ENCODE measurements around the gene PMIS2.

Gene PMIS2

DNA sequence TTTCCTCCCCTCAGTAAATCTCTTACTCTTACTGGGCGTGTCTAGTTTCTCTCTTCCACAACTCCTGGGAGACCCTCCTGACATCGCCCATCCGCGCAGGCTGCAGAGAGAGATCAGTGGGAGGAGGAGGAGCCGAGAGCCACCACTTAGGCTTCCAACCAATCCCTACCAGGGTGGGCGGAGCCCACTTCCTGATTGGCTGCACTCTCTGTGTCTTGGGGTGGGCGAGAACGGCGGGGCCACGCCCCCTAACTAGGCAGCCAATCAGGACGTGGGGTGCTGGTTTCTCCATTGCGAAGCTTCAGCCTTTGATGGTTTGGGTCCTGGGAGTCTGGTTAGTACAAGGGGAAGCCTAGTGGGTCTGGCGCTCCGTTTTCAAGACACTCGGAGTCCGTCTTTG, at the start of gene PMIS2:
Gene PMIS2 (plus strand): TSS at position 326 of the 400 bp plus-strand sequence. CDS start 87 bp downstream, outside the sequence.
- no peak for DNase-seq (ENCODE audit: low read depth in 2 of 2)

DNA sequence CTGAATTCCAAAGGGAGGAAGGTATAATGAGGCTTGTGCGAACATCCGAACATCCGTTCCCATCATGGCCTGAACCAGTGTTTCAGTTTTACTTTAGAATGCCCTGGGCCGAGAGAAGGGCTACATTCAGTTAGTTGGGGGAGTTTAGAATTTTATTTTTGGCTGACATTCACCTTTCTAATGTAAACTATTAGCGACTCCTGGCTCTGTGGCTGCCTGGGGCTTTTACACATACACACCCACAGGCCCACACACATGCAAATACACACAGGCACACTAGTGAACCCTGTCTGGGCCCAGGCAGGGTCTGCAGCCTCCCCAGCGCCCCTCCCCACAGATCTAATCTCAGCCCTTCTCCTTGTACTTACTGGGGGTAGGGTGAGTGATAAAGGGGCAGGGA, 46.7 kb upstream of the PMIS2 start:
- DNase-seq (ENCODE audit: low read depth in 2 of 2), result no peak

DNA sequence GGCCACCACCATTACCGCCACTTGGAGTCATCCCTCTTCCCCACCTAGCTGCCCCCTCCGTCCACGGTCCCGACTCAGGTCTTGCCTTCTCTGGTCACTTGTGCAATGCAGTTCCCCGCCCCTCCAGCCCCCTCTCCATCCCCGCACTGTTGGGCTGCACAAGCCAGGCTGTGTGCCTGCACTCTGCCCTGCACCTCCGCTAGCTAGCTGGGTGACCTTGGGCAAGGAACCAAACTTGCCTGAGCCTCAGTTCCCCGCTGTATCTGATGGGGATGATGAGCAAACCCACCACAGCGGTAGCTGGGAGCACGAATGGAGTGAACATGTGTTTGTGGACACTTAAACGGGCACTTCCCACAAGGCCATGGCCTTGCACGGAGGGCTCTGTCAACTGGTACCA, 46.1 kb upstream of the PMIS2 start:
- no peak for DNase-seq (ENCODE audit: low read depth in 2 of 2)

DNA sequence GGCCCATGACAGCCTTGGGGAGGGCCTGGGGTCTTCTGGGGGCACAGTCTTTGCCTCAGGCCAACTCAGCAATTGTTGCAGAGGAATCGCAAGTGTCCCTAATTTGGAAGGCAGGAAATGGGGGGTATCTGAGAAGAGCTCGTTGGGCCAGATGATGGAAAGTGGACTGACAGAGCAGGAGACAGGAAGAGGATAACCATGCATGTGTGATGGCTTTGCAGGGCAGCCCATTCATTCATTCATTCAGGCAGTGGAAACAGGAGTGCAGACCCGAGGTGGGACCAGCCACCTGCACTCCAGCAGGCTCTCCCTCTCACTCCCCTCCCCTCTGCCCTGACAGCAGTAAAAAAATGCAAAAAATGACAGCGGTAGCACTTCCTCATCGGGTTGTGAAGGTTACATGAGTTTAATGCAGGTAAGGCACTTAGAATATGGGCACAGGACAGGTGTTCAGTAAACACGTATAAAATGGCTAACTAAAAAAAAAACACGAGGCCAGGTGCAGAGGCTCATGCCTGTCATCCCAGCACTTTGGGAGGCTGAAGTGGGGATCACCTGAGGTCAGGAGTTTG, 45.5 kb upstream of the PMIS2 start:
- no peak for DNase-seq (ENCODE audit: low read depth in 2 of 2)

DNA sequence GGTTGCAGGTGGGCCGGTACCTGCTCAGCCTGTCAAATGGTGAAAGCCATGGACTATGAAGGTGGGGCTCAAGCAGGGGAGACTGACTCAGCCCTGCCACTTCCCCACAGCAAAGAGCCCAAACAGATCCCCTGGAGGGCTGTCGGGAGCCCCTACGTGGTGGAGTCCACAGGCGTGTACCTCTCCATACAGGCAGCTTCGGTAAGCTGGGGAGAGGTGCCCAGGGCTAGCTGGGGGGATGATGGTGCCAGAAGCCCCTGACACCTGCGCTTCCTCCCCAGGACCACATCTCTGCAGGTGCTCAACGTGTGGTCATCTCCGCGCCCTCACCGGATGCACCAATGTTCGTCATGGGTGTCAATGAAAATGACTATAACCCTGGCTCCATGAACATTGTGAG, 43.8 kb upstream of the PMIS2 start:
- no peak for DNase-seq (ENCODE audit: low read depth in 2 of 2)

DNA sequence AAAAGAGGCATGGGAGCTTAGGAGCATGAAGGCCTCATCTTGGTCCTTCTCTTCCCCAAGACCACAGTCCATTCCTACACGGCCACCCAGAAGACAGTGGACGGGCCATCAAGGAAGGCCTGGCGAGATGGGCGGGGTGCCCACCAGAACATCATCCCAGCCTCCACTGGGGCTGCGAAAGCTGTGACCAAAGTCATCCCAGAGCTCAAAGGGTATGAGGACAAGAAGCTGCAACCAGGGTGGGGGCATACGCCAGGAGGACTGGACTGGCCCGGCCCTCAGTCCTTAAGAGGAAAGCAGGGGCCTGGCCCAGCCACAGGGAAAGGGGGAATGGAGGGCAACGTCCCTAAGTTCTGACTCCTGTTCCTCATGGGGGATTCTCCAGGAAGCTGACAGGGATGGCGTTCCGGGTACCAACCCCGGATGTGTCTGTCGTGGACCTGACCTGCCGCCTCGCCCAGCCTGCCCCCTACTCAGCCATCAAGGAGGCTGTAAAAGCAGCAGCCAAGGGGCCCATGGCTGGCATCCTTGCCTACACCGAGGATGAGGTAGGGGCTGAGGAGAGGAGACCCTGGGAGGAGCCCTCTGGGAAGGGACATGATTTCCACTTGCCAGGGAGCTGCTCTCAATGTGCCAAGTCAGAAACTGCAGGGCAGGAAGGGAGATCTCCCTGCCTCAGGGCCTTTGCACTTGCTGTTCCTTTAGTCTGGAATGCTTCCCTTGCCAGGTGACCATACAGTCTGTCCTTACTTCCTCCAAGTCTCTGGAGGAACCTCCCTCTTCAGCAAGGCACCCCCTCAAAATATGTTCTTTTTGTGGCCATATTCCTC, 42.5 kb upstream of the PMIS2 start:
- no peak for DNase-seq (ENCODE audit: low read depth in 2 of 2)

DNA sequence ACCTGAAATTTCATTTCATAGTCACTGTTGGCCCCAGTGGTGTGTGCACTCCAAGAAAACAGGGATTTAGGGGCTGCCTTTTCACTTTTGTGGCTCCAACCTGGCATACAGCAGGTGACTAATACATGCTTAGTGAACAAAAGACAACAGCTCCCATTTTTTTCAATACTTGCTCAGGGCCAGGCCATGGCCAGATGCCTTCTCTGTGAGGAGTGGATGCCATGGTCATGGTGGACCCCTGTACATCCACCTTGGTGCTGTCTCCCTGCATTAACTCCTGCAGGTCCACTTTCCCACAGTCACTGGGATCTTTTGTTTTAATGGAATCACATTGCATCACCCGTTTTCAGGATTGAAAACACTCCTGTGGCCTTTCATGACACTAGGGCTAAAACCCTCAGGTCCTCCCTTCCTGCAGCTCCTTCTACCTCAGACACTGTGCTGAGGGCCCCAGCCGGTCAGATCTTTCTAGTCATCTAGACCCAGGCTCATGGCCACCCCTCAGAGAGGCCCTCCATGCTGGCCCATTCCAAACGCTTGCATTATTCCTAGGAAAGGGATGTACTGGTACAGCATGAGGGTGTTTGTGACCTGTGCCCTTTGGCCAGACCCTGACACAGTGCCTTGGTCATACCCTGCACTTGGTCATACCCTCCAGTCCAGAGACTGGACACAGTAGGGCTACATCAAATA, 41.7 kb upstream of the PMIS2 start:
- DNase-seq (ENCODE audit: low read depth in 2 of 2), result no peak

DNA sequence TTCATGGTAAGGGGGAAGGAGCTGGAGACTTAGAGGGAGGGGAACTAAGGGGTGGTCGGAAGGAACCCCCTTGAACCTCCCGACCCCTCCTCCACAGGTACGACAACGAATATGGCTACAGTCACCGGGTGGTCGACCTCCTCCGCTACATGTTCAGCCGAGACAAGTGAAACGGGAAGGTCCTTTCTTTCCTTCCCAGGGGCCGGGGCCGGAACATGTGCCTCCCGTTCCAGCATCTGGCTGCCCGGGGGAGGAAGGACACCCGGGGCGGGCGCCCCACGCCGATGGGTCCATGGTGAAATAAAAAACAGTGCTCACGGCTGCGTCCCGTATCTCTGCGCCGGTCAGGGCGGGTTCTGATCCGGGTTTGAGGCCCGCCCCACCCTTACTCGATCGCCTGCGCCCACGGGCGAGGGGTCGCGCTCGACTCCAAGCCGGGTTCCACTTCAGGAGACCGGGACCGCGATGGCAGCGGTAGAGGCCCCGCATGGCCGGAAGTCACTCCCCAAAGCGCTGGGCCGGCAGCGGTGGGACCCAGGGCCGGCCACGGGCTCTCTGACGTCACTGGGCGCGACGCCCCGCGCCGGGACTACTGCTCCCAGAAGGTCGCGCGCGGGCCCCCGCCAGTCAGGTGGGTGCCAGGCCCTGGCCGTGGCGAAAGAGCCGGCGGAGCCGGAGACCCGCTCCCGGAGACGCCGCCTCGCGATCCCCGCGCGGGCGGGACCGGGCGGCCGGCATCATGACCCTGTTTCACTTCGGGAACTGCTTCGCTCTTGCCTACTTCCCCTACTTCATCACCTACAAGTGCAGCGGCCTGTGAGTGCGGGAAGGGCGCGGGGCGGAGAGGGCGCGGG, 40.7 kb upstream of the PMIS2 start, which contains the start of gene TMEM147:
Gene TMEM147 (plus strand): TSS at position 626 of the 854 bp plus-strand sequence. CDS start 114 bp downstream, at position 740.
- peak; percentile 50 to 60 for DNase-seq (ENCODE audit: low read depth in 2 of 2)

DNA sequence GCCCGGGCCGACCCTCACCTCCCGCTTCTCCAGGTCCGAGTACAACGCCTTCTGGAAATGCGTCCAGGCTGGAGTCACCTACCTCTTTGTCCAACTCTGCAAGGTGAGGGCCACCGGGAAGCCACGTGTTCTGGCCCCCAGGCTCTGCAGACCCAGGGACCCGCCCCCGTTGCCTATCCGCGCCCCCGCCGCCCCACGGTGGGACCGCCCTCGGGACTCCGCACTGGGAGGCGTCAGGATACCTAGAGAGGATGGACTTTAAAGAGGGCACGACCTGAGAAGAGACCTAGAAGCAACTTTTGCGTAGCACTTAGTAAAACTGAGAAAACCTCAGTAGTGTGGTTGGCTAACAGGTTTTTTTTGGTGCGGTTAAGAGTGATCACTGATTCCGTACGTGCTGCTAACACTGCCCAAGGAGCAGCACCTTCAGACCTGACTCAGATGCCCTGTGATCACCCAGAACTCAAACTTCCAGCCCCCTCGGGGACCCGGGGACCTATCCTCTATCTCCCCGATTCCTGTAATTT, 40.1 kb upstream of the PMIS2 start:
- DNase-seq (ENCODE audit: low read depth in 2 of 2), result no peak

DNA sequence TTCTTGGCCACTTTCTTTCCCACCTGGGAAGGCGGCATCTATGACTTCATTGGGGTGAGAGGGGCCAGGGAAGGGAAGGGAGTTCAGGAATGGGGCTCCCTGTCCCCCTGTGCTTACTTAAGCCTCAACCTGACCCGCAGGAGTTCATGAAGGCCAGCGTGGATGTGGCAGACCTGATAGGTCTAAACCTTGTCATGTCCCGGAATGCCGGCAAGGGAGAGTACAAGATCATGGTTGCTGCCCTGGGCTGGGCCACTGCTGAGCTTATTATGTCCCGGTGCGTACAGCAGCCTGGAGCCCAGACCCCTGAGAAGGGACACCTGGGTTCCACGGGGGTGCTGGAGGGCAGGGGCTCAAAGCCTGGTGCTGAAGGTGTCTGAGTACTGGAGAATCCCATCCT, 39.4 kb upstream of the PMIS2 start:
- no peak for DNase-seq (ENCODE audit: low read depth in 2 of 2)

DNA sequence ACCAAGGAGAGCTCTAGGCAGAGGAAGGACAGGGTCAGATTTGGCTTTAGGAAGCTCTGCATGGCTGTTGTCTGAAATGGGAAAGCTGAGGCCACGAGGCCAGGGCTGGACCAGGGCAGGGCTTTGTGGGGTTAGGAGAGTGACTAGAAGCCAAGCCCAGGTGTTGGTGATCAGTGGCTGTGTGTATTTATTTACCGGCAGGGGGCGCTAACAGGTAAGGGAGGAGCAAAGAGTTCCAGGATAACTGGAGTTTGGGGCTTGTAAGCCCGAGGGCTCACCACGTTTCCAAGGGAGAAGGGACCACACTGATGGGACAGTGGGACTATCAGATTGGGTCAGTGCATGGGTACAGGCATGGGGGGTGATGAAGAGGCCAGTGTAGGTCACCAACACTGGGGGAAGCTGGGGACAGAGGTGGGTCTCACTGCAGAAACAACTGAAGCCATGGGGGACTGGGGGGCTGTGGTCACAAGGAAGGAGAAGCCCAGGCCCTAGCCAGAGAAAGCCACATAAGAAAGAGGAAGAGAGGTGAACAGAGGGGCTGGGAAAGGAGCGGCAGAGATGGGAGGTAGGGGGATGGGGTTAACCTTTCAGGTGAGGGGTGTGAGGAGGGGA, 36.7 kb upstream of the PMIS2 start:
- DNase-seq (ENCODE audit: low read depth in 2 of 2), result peak; percentile 14 to 23

DNA sequence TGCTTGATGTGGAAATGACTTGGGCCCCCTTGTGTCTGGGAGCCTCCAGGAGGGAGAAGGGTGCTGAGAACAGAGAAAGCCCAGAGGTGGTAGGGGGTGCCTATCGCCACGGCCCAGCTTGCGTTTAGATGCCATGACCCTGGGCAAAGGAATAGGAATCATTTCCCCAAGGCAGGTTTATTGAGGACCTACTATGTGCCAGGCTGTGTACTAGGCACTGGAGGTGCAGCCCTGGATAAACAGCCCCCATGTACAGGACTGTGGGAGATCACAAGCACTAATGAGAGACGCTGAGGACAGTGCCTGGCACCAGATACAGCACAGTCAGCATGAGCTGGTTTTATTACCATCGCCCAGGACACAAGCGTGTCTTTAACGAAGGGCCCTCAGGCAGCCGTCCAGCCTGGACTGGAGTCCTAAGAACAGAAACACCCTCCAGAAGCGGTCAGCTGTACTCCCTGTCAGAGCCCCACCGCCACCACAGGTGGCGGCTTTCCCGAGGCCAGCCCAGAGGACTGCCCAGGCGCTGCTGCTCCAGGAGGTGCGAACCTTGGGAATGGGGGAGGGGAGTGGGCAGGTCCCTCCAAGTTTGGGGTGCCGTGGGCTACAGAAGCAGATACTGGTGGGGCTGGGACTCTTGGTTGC, 36.0 kb upstream of the PMIS2 start:
- no peak for DNase-seq (ENCODE audit: low read depth in 2 of 2)

DNA sequence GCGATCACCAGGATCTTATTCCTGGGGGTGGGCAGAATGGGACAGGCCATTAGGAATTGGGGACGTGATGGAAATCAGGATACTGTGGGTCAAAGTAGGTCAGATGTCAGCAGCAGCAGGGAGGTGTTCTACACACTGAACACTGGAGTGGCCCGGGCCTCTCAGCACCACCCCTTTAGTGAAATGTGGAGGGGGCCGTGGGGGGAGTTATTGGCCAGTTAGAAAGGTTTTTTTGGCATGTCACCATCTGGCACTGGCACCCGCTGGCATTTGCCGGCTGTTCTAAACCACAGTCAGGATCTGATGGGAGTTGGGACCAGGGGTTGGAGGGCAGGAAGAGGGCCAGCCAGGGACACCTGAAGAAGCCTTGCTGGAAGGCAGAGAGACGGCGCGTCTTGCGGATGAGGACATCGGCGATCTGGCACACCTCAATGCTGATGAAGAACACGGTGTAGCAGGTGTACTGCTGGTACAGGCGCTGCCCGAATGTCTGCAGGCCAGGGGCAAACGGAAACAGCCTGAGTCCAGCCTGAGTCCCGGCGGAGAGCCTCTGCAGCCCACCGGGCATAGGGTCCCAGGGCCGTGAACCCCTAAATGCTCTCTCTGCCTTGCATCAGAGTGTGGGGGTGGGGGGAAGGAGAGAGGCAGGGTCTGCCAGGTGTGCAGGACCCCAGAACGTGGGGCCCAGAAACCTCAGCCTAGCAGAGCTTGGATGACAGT, 34.7 kb upstream of the PMIS2 start:
- DNase-seq (ENCODE audit: low read depth in 2 of 2), result no peak

DNA sequence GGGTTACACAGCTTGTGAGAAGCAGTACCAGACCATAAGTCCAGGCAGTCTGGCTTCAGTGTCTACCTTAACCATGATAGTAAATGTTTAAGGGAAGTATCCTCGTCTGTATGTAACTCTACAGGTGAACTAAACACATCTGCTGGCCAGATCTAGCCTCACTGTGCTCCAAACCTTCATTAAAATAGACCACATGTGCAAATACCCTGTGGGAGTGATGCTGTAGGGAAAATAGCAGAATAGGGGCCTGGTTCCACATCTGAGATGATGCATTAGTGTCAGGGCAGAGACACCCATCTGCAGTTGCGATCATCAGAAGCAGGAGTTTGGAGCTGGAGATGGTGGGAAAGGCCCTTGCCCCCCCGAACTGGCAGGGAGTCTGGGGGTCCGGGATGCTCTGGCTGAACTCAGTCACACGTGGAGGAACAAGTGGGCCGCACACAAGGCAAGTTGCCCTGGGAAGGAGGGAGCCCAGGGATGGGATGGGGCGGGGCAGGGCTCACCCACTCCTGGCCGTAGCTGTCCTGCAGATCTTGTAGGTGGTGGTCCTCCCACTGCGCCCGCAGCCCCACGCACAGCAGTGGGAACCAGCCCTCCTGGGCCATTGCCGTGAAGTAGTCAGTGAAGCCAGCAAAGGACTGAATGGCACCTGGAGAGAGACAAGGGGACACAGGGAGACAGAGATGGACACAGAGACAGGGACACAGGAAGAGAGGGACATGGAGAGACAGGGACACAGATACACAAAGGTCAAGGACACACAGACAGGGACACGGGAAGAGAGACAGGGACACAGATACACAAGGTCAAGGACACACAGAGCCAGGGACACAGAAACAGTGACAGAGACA, 33.2 kb upstream of the PMIS2 start:
- no peak for DNase-seq (ENCODE audit: low read depth in 2 of 2)

DNA sequence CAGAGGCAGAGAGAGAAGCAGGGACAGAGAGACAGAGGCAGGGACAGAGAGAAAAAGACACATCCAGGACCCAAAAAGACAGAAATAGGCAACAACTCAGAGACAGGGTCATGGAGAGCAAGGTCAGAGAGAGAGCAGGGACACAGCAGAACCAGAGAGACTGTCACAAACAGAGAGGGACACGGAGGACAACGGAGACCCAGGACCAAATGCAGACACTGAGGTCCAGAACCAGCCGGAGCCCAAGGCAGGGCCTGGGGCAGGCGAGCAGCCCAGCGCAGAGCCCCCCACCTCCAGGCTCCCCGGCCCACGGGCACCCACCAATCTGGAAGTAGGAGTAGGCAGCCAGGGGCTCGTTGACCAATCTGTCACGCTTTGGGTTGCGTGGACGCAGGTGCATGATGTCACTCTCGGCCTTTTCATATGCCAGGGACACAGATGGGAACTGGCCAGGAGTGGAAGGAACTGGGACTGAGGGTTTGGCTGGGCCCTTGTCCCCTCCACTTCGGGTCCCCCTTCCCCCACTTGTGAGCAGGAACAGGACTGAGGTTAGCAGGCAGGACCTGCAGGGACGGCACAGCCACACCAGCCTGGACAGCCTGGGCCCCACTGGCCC, 32.5 kb upstream of the PMIS2 start:
- no peak for DNase-seq (ENCODE audit: low read depth in 2 of 2)

DNA sequence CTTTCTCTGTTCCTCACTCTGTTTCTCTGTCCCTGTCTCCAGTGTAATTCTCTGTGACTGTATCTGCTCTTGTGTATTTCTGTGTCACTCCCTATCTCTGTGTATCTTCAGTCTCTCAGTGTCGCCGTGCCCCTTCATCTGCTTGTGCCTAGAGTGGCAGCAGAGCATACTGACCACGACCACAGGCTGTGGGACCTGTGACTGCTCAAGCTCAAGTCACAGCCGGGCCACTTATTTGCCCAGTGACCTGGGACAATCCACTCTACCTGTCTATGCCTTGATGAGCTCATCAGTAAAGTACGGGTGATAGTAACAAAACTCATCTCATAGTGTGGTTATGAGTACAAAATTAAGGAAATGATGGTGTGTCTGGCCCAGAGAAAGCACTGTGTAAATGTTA, 31.9 kb upstream of the PMIS2 start:
- no peak for DNase-seq (ENCODE audit: low read depth in 2 of 2)

DNA sequence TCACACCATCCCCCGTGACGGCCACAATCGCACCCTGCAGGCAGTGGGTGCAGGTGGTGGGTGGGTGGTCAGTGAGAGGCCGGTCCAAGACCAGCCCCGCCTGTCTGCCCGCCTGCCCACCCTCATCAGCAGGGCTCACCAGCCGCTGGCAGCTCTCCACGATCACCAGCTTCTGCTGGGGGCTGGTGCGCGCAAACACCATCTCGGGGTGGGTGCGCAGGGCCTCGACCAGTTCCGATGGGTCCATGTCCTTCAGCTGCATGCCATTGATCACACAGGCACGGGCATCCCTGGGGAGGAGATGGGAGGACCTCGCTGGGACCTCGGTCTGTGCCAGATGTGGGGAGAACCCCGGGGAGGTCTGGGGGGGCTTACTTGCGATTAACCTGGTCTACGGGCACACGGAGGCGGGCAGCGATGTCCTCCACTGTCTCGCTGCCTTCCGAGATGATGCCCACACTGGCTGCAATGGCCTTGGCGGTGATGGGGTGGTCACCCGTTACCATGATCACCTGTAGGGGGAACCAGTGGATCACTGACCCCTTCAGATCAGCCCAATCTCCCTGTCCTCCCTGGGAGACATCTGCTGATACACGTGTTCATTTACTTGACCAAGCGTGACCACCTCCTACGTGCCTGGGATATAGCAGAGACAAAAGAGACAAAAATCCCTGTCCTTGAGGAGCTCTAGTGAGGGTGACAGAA, 30.5 kb upstream of the PMIS2 start:
- no peak for DNase-seq (ENCODE audit: low read depth in 2 of 2)

DNA sequence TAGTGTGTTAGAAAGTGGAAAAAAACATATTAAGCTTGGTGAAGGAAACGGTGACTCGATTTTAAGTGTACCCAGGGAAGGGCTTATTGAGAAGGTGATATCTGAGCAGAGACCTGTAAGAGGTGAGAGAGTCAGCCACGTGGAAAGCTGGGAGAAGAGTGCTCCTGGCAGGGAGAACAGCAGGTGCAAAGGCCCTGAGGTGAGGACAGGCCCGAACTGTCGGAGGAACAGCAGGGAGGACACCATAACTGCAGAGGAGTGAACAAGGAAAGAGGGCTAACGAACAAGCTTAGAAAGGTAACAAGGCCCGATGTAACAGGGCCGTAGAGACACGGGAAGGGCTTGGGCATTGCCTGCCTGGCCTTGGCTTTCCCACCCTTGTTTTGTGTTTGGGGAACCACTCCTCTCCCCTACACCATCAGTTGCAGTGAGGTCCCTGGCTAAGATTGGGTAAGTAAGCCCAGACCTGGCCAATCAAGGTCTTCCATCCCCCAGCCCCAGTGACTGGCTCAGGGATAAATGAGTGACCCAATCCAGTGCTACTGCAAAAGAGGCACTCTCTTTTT, 29.9 kb upstream of the PMIS2 start:
- DNase-seq (ENCODE audit: low read depth in 2 of 2), result no peak
